ENCODE measurements around the gene PROCR.

Gene PROCR

GRCh38 chr20:35133031-35133430 is 38.8 kb upstream of the PROCR start:
- TF ChIP-seq TAF1 (IDR thresholded peaks at IDR 0.05; ENCODE audit: low read depth) (no peak), FOXM1 (IDR thresholded peaks at IDR 0.05; ENCODE audit: borderline replicate concordance, low read depth) (no peak), YY1 (IDR thresholded peaks at IDR 0.05; ENCODE audit: low read depth) (no peak), EGR1 (IDR thresholded peaks at IDR 0.05) (no peak)

- TF ChIP-seq YY1 (IDR thresholded peaks at IDR 0.05; ENCODE audit: low read depth) (no peak), RAD21 (IDR thresholded peaks at IDR 0.05; ENCODE audit: low read depth) (no peak), TEAD4 (IDR thresholded peaks at IDR 0.05) (no peak)
- TF ChIP-seq, protein P1, sequence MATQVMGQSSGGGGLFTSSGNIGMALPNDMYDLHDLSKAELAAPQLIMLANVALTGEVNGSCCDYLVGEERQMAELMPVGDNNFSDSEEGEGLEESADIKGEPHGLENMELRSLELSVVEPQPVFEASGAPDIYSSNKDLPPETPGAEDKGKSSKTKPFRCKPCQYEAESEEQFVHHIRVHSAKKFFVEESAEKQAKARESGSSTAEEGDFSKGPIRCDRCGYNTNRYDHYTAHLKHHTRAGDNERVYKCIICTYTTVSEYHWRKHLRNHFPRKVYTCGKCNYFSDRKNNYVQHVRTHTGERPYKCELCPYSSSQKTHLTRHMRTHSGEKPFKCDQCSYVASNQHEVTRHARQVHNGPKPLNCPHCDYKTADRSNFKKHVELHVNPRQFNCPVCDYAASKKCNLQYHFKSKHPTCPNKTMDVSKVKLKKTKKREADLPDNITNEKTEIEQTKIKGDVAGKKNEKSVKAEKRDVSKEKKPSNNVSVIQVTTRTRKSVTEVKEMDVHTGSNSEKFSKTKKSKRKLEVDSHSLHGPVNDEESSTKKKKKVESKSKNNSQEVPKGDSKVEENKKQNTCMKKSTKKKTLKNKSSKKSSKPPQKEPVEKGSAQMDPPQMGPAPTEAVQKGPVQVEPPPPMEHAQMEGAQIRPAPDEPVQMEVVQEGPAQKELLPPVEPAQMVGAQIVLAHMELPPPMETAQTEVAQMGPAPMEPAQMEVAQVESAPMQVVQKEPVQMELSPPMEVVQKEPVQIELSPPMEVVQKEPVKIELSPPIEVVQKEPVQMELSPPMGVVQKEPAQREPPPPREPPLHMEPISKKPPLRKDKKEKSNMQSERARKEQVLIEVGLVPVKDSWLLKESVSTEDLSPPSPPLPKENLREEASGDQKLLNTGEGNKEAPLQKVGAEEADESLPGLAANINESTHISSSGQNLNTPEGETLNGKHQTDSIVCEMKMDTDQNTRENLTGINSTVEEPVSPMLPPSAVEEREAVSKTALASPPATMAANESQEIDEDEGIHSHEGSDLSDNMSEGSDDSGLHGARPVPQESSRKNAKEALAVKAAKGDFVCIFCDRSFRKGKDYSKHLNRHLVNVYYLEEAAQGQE (IDR thresholded peaks at IDR 0.05; ENCODE audit: low read depth): no peak
Measured at GRCh38 chr20:35133735-35134134, 38.1 kb upstream of the PROCR start.

DNA sequence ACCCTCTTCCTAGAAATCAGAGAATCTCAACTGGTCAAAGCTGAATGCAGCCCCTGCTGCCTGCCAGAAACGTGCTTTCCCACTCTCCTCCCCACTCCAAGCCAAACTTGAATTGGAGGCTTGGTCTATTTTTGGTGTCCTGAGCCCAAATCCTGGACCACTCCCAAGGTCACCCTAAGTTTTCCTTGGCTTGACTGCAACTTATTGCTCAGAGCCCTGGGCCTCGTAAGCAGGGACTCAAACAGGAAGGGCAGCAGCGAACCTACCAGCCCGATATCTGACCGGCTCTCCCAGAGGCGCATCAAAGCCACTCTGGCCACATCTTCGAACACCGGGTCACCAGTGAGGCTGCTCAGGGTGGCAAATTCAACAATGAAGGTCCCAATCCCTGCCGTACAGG is 37.4 kb upstream of the PROCR start:
- TF ChIP-seq, protein P1 (IDR thresholded peaks at IDR 0.05; ENCODE audit: low read depth): no peak
- TF ChIP-seq CREB1 (IDR thresholded peaks at IDR 0.05; ENCODE audit: low read depth) (no peak), TEAD4 (IDR thresholded peaks at IDR 0.05) (no peak), TAF1 (IDR thresholded peaks at IDR 0.05; ENCODE audit: low read depth) (no peak), RAD21 (IDR thresholded peaks at IDR 0.05; ENCODE audit: low read depth) (no peak), USF1 (IDR thresholded peaks at IDR 0.05) (no peak), ZBTB7A (IDR thresholded peaks at IDR 0.05; ENCODE audit: low read depth) (no peak), EGR1 (IDR thresholded peaks at IDR 0.05) (no peak), NFIC (IDR thresholded peaks at IDR 0.05) (no peak)

DNA sequence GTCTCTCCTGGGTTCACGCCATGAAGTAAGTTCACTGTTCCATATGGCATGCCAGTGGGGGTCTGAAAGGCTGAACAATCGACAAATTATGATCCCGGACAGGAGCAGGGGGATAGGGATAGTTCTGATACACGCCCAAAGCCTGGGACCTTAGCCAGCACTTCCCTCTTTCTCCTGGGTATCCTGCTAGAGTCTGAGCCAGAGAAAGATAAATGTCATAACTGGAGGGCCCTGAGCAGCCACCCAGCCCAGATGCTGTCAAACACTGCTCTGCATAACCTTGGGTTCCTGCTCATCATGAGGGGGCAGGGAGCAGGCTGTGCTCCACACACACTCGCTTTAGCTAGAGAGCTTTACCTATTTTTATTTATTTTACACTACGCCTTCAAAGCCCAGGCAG is 37.0 kb upstream of the PROCR start:
- no peak for TF ChIP-seq FOXM1 (IDR thresholded peaks at IDR 0.05; ENCODE audit: borderline replicate concordance, low read depth)
- no peak for TF ChIP-seq TAF1 (IDR thresholded peaks at IDR 0.05; ENCODE audit: low read depth)
- no peak for TF ChIP-seq RAD21 (IDR thresholded peaks at IDR 0.05; ENCODE audit: low read depth)
- TF ChIP-seq YY1 (IDR thresholded peaks at IDR 0.05; ENCODE audit: low read depth): no peak
- no peak for TF ChIP-seq ZBTB7A (IDR thresholded peaks at IDR 0.05; ENCODE audit: low read depth)
- no peak for TF ChIP-seq EP300 (IDR thresholded peaks at IDR 0.05; ENCODE audit: borderline replicate concordance)

DNA sequence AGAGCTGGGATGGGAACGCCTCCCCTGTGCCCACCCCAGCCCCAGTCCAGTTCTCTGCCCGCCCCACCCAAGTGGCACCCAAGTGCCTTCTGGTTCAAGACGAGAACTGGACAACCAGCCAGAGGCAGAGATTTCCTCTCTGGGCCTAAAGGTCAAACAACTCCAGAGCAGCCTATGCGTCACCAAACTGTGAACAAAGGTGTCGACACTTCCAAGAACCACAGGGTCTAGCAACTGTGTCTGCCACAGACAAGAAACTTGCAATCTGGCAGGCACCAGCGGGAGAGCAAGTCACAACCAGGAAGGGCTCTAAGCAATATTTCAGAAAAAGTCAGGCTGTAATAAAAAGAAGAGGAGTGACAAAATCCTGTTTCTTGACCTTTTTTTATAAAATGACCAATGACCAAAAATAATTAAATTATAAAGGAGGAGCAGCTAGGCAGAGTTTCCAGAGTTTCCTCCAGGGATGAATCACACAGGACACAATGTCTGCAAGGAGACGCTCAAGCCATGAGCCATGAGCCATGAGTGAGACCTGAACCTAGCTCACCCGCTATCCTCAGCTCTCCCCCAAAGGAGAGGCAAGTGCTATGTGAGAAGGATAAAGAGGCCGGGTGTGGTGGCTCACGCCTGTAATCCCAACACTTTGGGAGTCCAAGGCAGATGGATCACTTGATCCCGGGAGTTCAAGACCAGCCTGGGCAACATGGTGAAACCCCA is 35.8 kb upstream of the PROCR start:
- TF ChIP-seq TAF1 (IDR thresholded peaks at IDR 0.05; ENCODE audit: low read depth) (no peak), NFIC (IDR thresholded peaks at IDR 0.05) (no peak), USF1 (IDR thresholded peaks at IDR 0.05) (no peak), ZBTB7A (IDR thresholded peaks at IDR 0.05; ENCODE audit: low read depth) (no peak), CREB1 (IDR thresholded peaks at IDR 0.05; ENCODE audit: low read depth) (no peak), CEBPB (IDR thresholded peaks at IDR 0.05) (no peak), TCF12 (IDR thresholded peaks at IDR 0.05; ENCODE audit: low read depth) (no peak), RAD21 (IDR thresholded peaks at IDR 0.05; ENCODE audit: low read depth) (no peak), YY1 (IDR thresholded peaks at IDR 0.05; ENCODE audit: low read depth) (no peak), EGR1 (IDR thresholded peaks at IDR 0.05) (no peak)
- TF ChIP-seq, protein P1 (IDR thresholded peaks at IDR 0.05; ENCODE audit: low read depth): no peak
- TF ChIP-seq, protein P2, sequence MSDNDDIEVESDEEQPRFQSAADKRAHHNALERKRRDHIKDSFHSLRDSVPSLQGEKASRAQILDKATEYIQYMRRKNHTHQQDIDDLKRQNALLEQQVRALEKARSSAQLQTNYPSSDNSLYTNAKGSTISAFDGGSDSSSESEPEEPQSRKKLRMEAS (IDR thresholded peaks at IDR 0.05): no peak
